NCI-H2227 (cell line): ENCODE data around the gene FCN3.

Experiments
- DNase-seq: peaks from one replicate; lab custom pipeline; 2025; ENCODE audit not compliant: unreplicated experiment; lab: John Stamatoyannopoulos, UW

FCN3 gene

GRCh38 chr1:27360159-27361043 lies 14.2 kb downstream of the FCN3 start:
- DNase-seq: no peak

GRCh38 chr1:27359822-27360158 lies 14.8 kb downstream of the FCN3 start:
- DNase-seq: no peak

GRCh38 chr1:27358928-27359313 lies 15.7 kb downstream of the FCN3 start:
- no peak for DNase-seq

GRCh38 chr1:27358038-27358927 lies 16.3 kb downstream of the FCN3 start:
- no peak for DNase-seq

- DNase-seq: peak; percentile 25
Observed at GRCh38 chr1:27357281-27358037, 17.2 kb downstream of the FCN3 start.

GRCh38 chr1:27356619-27357280 lies 17.9 kb downstream of the FCN3 start:
- no peak for DNase-seq

GRCh38 chr1:27356277-27356618 lies 18.4 kb downstream of the FCN3 start:
- no peak for DNase-seq

GRCh38 chr1:27355683-27356082 lies 18.9 kb downstream of the FCN3 start:
- DNase-seq: no peak

- no peak for DNase-seq
Observed at GRCh38 chr1:27353629-27354028, 21.0 kb downstream of the FCN3 start.

- no peak for DNase-seq
Observed at GRCh38 chr1:27353166-27353565, 21.5 kb downstream of the FCN3 start.

- no peak for DNase-seq
Observed at GRCh38 chr1:27351541-27352107, 23.0 kb downstream of the FCN3 start.

GRCh38 chr1:27350663-27351540 lies 23.7 kb downstream of the FCN3 start:
- no peak for DNase-seq

GRCh38 chr1:27349784-27350662 lies 24.6 kb downstream of the FCN3 start:
- DNase-seq: peak; percentile 93

- peak; percentile 85 for DNase-seq
Observed at GRCh38 chr1:27348861-27349783, 25.5 kb downstream of the FCN3 start.

- DNase-seq: no peak
Observed at GRCh38 chr1:27346991-27347624, 27.5 kb downstream of the FCN3 start.

GRCh38 chr1:27346357-27346756 lies 28.3 kb downstream of the FCN3 start:
- no peak for DNase-seq

GRCh38 chr1:27345272-27345671 lies 29.4 kb downstream of the FCN3 start:
- DNase-seq: no peak
